Naive thymus-derived CD4-positive, alpha-beta T cell (primary cell): ENCODE results near the gene AGRN. TPM values are rescaled to one million over a fixed set of nuclear protein-coding genes. Genes with fewer than 3 reads are reported as not detected.

Source experiments
- ATAC-seq: fragments of 150-1000 bp; cut with Tn5 transposase; 2 replicates; pipeline ENCODE4 v1.10.0; 2021; ENCODE audit warnings: mild to moderate bottlenecking, moderate library complexity
- CTCF ChIA-PET: fragments of 350-600 bp; sonication (Branson Sonifier 250); formaldehyde crosslinking; loops from one replicate; lab custom pipeline; 2021; ENCODE audit warnings: antibody characterized with exemption; lab: Charles Lee
- POLR2A ChIA-PET: fragments of 350-600 bp; sonication (Branson Sonifier 250); formaldehyde crosslinking; loops from one replicate; lab custom pipeline; 2021; ENCODE audit warnings: antibody characterized with exemption, inconsistent platforms; lab: Charles Lee
- DNase-seq, 9 donors: peaks; one replicate each; pipeline versions ENCODE4 v3.0.0 to v3.0.0-alpha.2; 2020 to 2022; ENCODE audit warnings: mixed read lengths in 1 of 9
- H3K27ac ChIP-seq: one replicate; pipeline ENCODE4 v1.7.0; 2013; ENCODE audit warnings: mild to moderate bottlenecking, low read depth, low read length, moderate library complexity
- H3K27me3 ChIP-seq, 2 donors: one replicate each; pipeline ENCODE4 v1.7.0; 2013; ENCODE audit warnings: low read length in 2 of 2, mild to moderate bottlenecking in 2 of 2, moderate library complexity in 2 of 2; ENCODE audit not compliant: control insufficient read depth in 2 of 2, insufficient read depth in 2 of 2
- H3K36me3 ChIP-seq, 3 experiments: 1 replicate in 2 of 3; 2 replicates in 1 of 3; pipeline ENCODE4 v1.7.0; 2013; ENCODE audit warnings: low read length in 3 of 3, mild to moderate bottlenecking in 3 of 3, moderate library complexity in 1 of 3; ENCODE audit not compliant: insufficient read depth in 3 of 3, control insufficient read depth in 2 of 3
- H3K4me1 ChIP-seq, 2 donors: one replicate each; pipeline ENCODE4 v1.7.0; 2013; ENCODE audit warnings: low read length in 2 of 2, mild to moderate bottlenecking in 2 of 2, moderate library complexity in 1 of 2; ENCODE audit not compliant: control insufficient read depth in 2 of 2, insufficient read depth in 2 of 2
- H3K4me3 ChIP-seq: 2 replicates; pipeline ENCODE4 v1.7.0; 2013; ENCODE audit warnings: mild to moderate bottlenecking, low read length
- H3K9me3 ChIP-seq, 3 experiments: 1 replicate in 2 of 3; 2 replicates in 1 of 3; pipeline ENCODE4 v1.7.0; 2013; ENCODE audit warnings: low read length in 3 of 3; ENCODE audit not compliant: control insufficient read depth in 2 of 3
- H3K27ac Mint-ChIP-seq, 9 donors: one replicate each; pipeline ENCODE4 v1.8.0; 2020 to 2022; ENCODE audit warnings: mixed read lengths in 9 of 9, mild to moderate bottlenecking in 8 of 9, moderate library complexity in 5 of 9, inconsistent platforms in 2 of 9
- H3K27me3 Mint-ChIP-seq, 5 donors: one replicate each; pipeline ENCODE4 v1.8.0; 2021 to 2022; ENCODE audit warnings: mixed read lengths in 5 of 5, mild to moderate bottlenecking in 1 of 5
- H3K36me3 Mint-ChIP-seq, 5 donors: one replicate each; pipeline ENCODE4 v1.8.0; 2020 to 2022; ENCODE audit warnings: mixed read lengths in 5 of 5, mild to moderate bottlenecking in 3 of 5, inconsistent platforms in 1 of 5
- H3K4me1 Mint-ChIP-seq, 7 donors: one replicate each; pipeline ENCODE4 v1.8.0; 2020 to 2022; ENCODE audit warnings: mixed read lengths in 7 of 7, mild to moderate bottlenecking in 3 of 7, inconsistent platforms in 1 of 7
- H3K4me3 Mint-ChIP-seq, 10 donors: one replicate each; pipeline ENCODE4 v1.8.0; 2020 to 2022; ENCODE audit warnings: mild to moderate bottlenecking in 10 of 10, mixed read lengths in 10 of 10, moderate library complexity in 6 of 10, inconsistent platforms in 2 of 10
- H3K9me3 Mint-ChIP-seq, 11 donors: one replicate each; pipeline ENCODE4 v1.8.0; 2020 to 2022; ENCODE audit warnings: mixed read lengths in 11 of 11, mild to moderate bottlenecking in 4 of 11, inconsistent platforms in 1 of 11, moderate library complexity in 1 of 11
- intact Hi-C, 2 donors: fragments of 100-400 bp; cut with micrococcal nuclease; formaldehyde crosslinking; loops; one replicate each; pipeline ENCODE4 v1.15.1; 2023
- polyA plus RNA-seq, 2 donors: library from polyadenylated mRNA; unstranded; fragments of 300-500 nt; fragmentation: Illumina TruSeq; gene quantifications; one replicate each; pipeline ENCODE4 v1.2.3, GENCODE V29; 2021
- total RNA-seq, 6 experiments: library from RNA in 5 of 6; stranded (reverse) in 5 of 6; gene quantifications; 1 replicate in 5 of 6; 2 replicates in 1 of 6; pipeline ENCODE4 v1.2.3 and lab custom pipeline; 2021 to 2026

AGRN gene
- total and polyA plus RNA-seq, 7 experiments from 2014 or later = 0.19 to 10.9 (median 2.7) TPM

- no peak overlapping the region for H3K27ac ChIP-seq
- POLR2A ChIA-PET = no interaction called here
- intact Hi-C loops = no loop called here
- H3K27me3 ChIP-seq = no peaks in the 10 kb centered on the region
- H3K36me3 ChIP-seq = peaks cover 0 to 7% (median 0%) of the 10 kb centered on the region in 3 experiments
- H3K4me3 Mint-ChIP-seq = no peak overlapping the region
- no peaks in the 10 kb centered on the region for H3K4me1 ChIP-seq
- no peaks in the 10 kb centered on the region for H3K36me3 Mint-ChIP-seq
- DNase-seq = peak in 1 of 9 donors; percentile 8
- H3K9me3 ChIP-seq = no peaks in the 10 kb centered on the region
- no peaks in the 10 kb centered on the region for H3K9me3 Mint-ChIP-seq
- peak overlapping the region in 1 of 9 donors; percentile 54 for H3K27ac Mint-ChIP-seq
- CTCF ChIA-PET = no interaction called here
- ATAC-seq = no peak
- H3K4me3 ChIP-seq = no peak overlapping the region
- H3K4me1 Mint-ChIP-seq = no peaks in the 10 kb centered on the region
- no peaks in the 10 kb centered on the region for H3K27me3 Mint-ChIP-seq
These were observed 66.3 kb downstream of the AGRN start for GRCh38 chr1:1085911-1086841.

- Histone ChIP-seq H3K27ac (no peak overlapping the region), H3K4me1 (no peaks in the 10 kb centered on the region), H3K36me3 (peaks cover 0 to 7% (median 0%) of the 10 kb centered on the region in 3 experiments), H3K4me3 (no peak overlapping the region), H3K9me3 (no peaks in the 10 kb centered on the region), H3K27me3 (no peaks in the 10 kb centered on the region)
- Mint-ChIP-seq H3K27me3 (no peaks in the 10 kb centered on the region), H3K4me3 (no peak overlapping the region), H3K27ac (peak overlapping the region in 1 of 9 donors; percentile 54), H3K9me3 (no peaks in the 10 kb centered on the region), H3K36me3 (peaks cover 0 to 2% (median 0%) of the 10 kb centered on the region in 5 donors), H3K4me1 (no peaks in the 10 kb centered on the region)
- DNase-seq (no peak), ATAC-seq (no peak)
- CTCF ChIA-PET = no interaction called here
- POLR2A ChIA-PET = no interaction called here
- intact Hi-C loops = no loop called here
These were observed 67.0 kb downstream of the AGRN start for GRCh38 chr1:1086911-1087341.

DNA sequence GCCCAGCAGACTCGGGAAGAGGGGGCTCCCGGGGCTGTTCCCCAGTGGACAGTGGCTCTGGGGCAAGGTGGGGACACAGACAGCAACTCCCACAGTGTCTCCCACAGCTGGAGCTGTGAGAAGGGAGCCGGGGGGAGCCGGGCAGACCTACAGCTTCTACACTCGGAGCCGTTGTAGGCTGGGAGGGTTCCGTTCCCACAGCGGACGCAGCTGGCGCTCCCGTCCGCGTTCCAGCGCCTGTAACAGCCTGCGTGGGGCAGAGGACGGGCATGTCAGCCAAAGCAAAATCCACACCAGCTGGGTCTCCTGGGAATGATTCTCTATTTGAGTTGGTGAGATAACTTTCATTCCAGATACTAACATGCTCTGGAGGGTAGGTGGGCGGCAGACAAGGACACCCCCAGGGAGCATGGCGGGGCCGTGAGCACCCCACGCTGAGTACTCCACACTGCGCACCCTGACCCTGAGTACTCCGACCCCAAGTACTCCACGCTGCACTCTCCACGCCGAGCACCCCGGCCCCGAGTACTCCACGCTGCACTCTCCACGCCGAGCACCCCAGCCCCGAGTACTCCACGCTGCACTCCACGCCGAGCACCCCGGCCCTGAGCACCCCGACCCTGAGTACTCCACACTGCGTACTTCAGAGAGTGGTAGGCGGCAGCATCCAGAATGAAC lies 67.6 kb downstream of the AGRN start:
- Histone ChIP-seq H3K9me3 (no peaks in the 10 kb centered on the region), H3K27me3 (no peaks in the 10 kb centered on the region), H3K4me3 (no peak overlapping the region), H3K4me1 (no peaks in the 10 kb centered on the region), H3K36me3 (peaks cover 0 to 7% (median 0%) of the 10 kb centered on the region in 3 experiments), H3K27ac (no peak overlapping the region)
- H3K4me3 Mint-ChIP-seq = no peak overlapping the region
- H3K27me3 Mint-ChIP-seq = no peaks in the 10 kb centered on the region
- intact Hi-C loops = no loop called here
- DNase-seq (no peak), ATAC-seq (no peak)
- no peak overlapping the region for H3K27ac Mint-ChIP-seq
- no peaks in the 10 kb centered on the region for H3K9me3 Mint-ChIP-seq
- H3K4me1 Mint-ChIP-seq = no peaks in the 10 kb centered on the region
- peaks cover 0 to 2% (median 0%) of the 10 kb centered on the region in 5 donors for H3K36me3 Mint-ChIP-seq
- ChIA-PET CTCF (no interaction called here), POLR2A (no interaction called here)

- CTCF ChIA-PET = no interaction called here
- no peaks in the 10 kb centered on the region for H3K27me3 Mint-ChIP-seq
These were observed 68.3 kb downstream of the AGRN start for GRCh38 chr1:1088029-1088800.

DNA sequence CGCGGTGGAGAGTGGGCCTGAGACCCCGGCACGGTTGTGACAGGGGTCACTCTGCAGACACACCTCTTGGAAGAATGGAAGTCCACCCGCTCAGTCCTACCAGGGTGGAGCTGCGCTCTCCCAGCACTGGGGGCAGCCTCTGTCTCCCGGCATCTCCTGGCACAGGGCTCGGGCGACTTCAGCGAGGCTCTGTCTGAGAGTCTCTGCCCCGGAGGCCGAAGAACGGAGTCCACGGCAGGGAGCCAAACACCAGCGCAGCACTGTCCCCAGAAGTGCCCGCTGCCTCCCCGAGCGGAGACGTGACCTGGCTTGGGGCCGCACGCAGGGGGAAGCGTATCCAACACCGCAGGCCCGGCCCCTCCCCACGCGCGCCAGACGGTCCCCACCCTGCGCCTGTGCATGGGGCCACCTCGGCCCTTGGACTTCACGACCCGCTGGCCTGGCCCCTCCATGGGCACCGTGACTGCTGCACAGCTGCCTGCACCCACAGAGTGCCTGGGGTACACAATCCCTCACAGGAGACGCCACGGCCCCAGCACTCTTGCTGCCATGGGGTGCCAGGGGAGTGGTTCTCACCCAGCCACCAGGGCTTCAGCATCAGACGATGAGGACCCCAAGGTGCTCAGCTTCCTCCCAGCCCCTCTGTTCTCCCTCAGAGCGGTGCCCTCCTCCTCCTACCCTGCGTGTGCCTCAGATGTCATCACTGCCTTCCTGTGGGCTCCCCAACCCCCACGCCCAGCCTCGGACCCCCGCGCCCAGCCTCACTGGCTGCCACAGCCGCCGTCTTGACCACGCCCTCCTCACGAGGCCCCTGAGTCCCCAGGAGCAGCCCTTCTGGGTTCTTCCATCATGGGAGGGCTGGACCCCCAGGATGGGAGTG lies 69.1 kb downstream of the AGRN start:
- no peak for ATAC-seq

More at GRCh38 chr1:1088029-1088800, 68.3 kb downstream of the AGRN start:
- Mint-ChIP-seq H3K27ac (no peak overlapping the region), H3K9me3 (peaks cover 0 to 2% (median 0%) of the 10 kb centered on the region in 11 donors), H3K36me3 (peaks cover 0 to 4% (median 0%) of the 10 kb centered on the region in 5 donors), H3K4me1 (peaks cover 0 to 3% (median 0%) of the 10 kb centered on the region in 7 donors), H3K4me3 (no peak overlapping the region)
- no peak for ATAC-seq
- H3K27ac ChIP-seq = no peak overlapping the region
- POLR2A ChIA-PET = no interaction called here
- H3K4me3 ChIP-seq = no peak overlapping the region
- intact Hi-C loops = no loop called here
- no peak for DNase-seq
- H3K4me1 ChIP-seq = no peaks in the 10 kb centered on the region
- H3K9me3 ChIP-seq = no peaks in the 10 kb centered on the region
- peaks cover 0 to 7% (median 0%) of the 10 kb centered on the region in 3 experiments for H3K36me3 ChIP-seq
- H3K27me3 ChIP-seq = no peaks in the 10 kb centered on the region

More for the DNA sequence above, 69.1 kb downstream of the AGRN start:
- Mint-ChIP-seq H3K4me3 (no peak overlapping the region), H3K27me3 (no peaks in the 10 kb centered on the region), H3K36me3 (peaks cover 0 to 7% (median 1%) of the 10 kb centered on the region in 5 donors), H3K27ac (no peak overlapping the region), H3K4me1 (peaks cover 0 to 3% (median 0%) of the 10 kb centered on the region in 7 donors), H3K9me3 (peaks cover 0 to 4% (median 0%) of the 10 kb centered on the region in 11 donors)
- H3K36me3 ChIP-seq = no peaks in the 10 kb centered on the region
- no peak overlapping the region for H3K27ac ChIP-seq
- ChIA-PET CTCF (no interaction called here), POLR2A (no interaction called here)
- no peak overlapping the region for H3K4me3 ChIP-seq
- no peak for DNase-seq
- H3K9me3 ChIP-seq = no peaks in the 10 kb centered on the region
- no peaks in the 10 kb centered on the region for H3K27me3 ChIP-seq
- intact Hi-C loops = no loop called here
- no peaks in the 10 kb centered on the region for H3K4me1 ChIP-seq
